Neuron (in vitro differentiated cells): ENCODE measurements around the gene F11.
"Not testable (repeated sequence)": the region's sequence is repeated elsewhere in the genome, so short reads cannot be mapped to it uniquely, and the experiment has no call there.

ENCODE experiments used
- H2AFZ ChIP-seq: one replicate; pipeline ENCODE4 v1.6.1; 2013; ENCODE audit warnings: low read depth, mild to moderate bottlenecking, inconsistent platforms, low read length, moderate library complexity
- H3K27me3 ChIP-seq: one replicate; pipeline ENCODE4 v1.6.1; 2013; ENCODE audit warnings: low read length; ENCODE audit not compliant: insufficient read depth
- H3K36me3 ChIP-seq: one replicate; pipeline ENCODE4 v1.6.1; 2013; ENCODE audit warnings: low read length; ENCODE audit not compliant: insufficient read depth
- H3K4me1 ChIP-seq: one replicate; pipeline ENCODE4 v1.6.1; 2013; ENCODE audit warnings: low read length; ENCODE audit not compliant: insufficient read depth
- H3K4me3 ChIP-seq: 2 replicates; pipeline ENCODE4 v1.5.1; 2013; ENCODE audit warnings: mild to moderate bottlenecking, low read length, moderate library complexity
- H3K9me3 ChIP-seq: one replicate; pipeline ENCODE4 v1.6.1; 2013; ENCODE audit warnings: low read length

The F11 gene

DNA sequence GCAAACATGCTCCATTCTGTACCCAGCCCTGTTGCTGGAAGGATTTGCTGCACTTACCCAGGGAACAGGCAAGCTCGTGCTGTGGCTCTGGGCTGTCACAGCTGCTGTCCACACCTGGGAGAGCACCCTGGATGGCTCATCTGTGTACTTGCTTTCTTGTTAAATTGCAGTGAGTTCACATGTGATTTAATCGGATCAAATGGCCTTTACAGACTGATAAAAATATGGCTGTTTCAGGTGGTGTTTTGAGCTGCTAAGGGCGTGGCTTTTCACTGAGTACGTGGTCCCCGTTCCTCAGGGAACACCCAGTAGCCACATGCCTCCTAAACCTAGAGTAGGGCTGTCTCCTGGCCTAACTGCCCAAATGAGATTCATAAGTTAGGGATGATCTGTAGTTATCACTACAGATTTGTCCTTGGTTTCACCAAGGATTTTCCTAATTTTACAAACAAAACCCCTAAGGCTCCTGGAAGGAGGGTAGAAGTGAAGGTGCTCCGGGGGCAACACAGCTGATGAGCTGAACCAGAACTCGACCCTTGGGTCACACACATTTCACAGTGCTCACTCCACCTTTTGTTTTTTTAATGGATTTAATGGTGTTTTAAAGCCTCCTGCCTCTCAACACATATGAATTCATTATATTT, 25.0 kb upstream of the F11 start:
- H3K27me3 ChIP-seq, result no peaks in the 10 kb centered on the region
- no peak overlapping the region for H2AFZ ChIP-seq
- H3K4me1 ChIP-seq, result no peaks in the 10 kb centered on the region
- no peaks in the 10 kb centered on the region for H3K36me3 ChIP-seq
- no peak overlapping the region for H3K4me3 ChIP-seq
- H3K9me3 ChIP-seq, result no peaks in the 10 kb centered on the region

DNA sequence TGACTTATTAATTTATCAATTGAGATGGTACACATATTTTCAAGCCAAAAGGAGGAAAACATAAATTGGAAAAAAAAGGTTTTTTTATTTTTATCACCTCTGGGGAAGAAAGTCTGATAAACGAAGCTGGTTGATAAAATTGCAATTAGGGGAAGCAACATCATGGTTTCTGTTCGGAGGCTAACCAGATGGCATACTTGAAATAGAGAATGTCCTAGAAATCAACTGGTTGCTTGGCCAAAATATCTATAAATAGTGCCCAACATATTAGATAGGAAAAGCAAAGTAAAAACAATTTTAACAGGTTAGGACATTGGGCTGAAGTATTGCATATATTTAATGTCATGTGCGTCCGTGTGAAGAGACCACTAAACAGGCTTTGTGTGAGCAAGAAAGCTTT, 24.4 kb upstream of the F11 start:
- H3K4me1 ChIP-seq, result no peaks in the 10 kb centered on the region
- H3K9me3 ChIP-seq, result no peaks in the 10 kb centered on the region
- H3K36me3 ChIP-seq, result no peaks in the 10 kb centered on the region
- H3K27me3 ChIP-seq, result no peaks in the 10 kb centered on the region
- no peak overlapping the region for H2AFZ ChIP-seq
- H3K4me3 ChIP-seq, result no peak overlapping the region

DNA sequence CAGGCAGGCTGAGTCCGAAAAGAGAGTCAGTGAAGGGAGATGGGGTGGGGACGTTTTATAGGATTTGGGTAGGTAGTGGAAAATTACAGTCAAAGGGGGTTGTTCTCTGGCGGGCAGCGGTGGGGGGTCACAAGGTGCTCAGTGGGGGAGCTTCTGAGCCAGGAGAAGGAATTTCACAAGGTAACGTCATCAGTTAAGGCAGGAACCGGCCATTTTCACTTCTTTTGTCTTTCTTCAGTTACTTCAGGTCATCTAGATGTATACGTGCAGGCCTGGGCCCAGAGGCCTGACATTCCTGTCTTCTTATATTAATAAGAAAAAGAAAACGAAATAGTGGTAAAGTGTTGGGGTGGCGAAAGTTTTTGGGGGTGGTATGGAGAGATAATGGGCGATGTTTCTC, 24.0 kb upstream of the F11 start:
- not testable (repeated sequence) for H3K27me3 ChIP-seq, H3K9me3 ChIP-seq, H3K4me3 ChIP-seq

GRCh38 chr4:186243331-186243730, 22.7 kb upstream of the F11 start:
- no peaks in the 10 kb centered on the region for H3K9me3 ChIP-seq
- no peaks in the 10 kb centered on the region for H3K36me3 ChIP-seq
- H3K27me3 ChIP-seq, result no peaks in the 10 kb centered on the region
- no peaks in the 10 kb centered on the region for H3K4me1 ChIP-seq
- H2AFZ ChIP-seq, result no peak overlapping the region
- H3K4me3 ChIP-seq, result no peak overlapping the region

More for the DNA sequence above, 24.0 kb upstream of the F11 start:
- not testable (repeated sequence) for H3K36me3 ChIP-seq, H2AFZ ChIP-seq, H3K4me1 ChIP-seq

GRCh38 chr4:186244835-186245234, 21.2 kb upstream of the F11 start:
- H3K9me3 ChIP-seq, result no peaks in the 10 kb centered on the region
- H3K36me3 ChIP-seq, result no peaks in the 10 kb centered on the region

DNA sequence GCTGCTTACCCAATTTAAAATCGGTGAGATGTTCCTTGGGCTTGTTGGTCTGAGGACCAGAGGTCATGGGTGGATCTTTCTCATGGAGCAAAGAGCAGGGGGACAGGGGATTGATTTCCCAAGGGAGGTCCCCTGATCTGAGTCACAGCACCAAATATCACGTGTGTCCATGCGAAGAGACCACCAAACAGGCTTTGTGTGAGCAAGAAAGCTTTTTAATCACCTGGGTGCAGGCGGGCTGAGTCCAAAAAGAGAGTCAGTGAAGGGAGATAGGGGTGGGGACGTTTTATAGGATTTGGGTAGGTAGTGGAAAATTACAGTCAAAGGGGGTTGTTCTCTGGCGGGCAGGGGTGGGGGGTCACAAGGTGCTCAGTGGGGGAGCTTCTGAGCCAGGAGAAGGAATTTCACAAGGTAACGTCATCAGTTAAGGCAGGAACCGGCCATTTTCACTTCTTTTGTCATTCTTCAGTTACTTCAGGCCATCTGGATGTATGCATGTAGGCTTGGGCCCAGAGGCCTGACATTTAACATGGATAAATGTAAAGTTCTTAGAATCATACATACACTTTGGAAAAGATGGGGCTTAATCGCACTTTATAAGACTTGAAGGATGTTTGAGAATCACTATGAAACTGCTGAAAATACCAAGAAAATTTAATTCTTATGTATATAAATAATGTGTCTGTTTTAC, 18.8 kb upstream of the F11 start:
- peaks cover 13% of the 10 kb centered on the region for H3K4me1 ChIP-seq
- H3K36me3 ChIP-seq, H3K9me3 ChIP-seq, H3K27me3 ChIP-seq, H2AFZ ChIP-seq, H3K4me3 ChIP-seq: not testable (repeated sequence)

More at GRCh38 chr4:186244835-186245234, 21.2 kb upstream of the F11 start:
- H3K4me3 ChIP-seq, result no peak overlapping the region
- peaks cover 2% of the 10 kb centered on the region for H3K4me1 ChIP-seq
- H2AFZ ChIP-seq, result no peak overlapping the region
- H3K27me3 ChIP-seq, result no peaks in the 10 kb centered on the region

- H3K4me3 ChIP-seq, result no peak overlapping the region
- H3K27me3 ChIP-seq, result no peaks in the 10 kb centered on the region
- H3K4me1 ChIP-seq, result peaks cover 13% of the 10 kb centered on the region
- no peak overlapping the region for H2AFZ ChIP-seq
- H3K36me3 ChIP-seq, result no peaks in the 10 kb centered on the region
- H3K9me3 ChIP-seq, result no peaks in the 10 kb centered on the region
These were observed 17.3 kb upstream of the F11 start for GRCh38 chr4:186248643-186249042.

DNA sequence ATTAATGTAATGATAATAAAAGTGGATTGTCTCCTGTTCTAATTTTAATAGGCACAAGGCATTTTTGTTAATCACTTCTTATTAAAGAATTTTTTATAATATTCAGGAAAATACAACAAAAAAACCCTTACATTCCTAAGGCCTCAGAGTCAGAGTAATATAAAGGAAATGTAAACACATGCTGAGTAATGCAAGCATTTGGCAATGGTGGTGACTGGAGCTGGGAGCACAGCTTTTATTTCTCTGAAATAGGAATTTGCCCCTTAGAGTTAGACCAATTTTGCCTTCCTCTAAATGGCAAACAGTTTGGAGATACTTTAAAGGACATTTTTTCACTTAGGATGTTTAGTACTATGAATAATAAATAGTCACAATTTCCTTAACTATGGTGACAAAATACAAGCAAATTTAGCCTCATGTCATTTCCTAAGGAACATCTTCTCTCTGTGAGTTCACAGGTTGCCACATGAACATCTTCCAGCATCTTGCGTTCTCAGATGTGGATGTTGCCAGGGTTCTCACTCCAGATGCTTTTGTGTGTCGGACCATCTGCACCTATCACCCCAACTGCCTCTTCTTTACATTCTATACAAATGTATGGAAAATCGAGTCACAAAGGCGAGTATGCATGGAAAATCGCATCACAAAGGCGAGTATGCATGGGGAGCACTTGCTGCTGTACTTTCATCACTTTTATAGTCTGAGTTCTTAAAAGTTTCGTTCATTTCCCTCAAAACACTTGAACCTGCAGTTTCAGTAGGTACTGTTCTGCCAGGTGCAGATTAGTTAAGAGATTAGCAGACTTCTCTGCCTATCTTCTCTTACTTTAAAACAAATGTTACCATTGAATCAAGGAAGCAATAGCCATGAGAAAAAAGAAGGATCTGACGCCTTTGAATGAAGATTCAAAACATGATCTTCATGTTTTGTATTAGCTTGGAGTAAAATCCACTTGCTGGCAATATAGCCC, 15.9 kb upstream of the F11 start:
- Histone ChIP-seq H3K4me1 (peaks cover 13% of the 10 kb centered on the region), H3K36me3 (no peaks in the 10 kb centered on the region), H3K9me3 (no peaks in the 10 kb centered on the region), H3K4me3 (no peak overlapping the region), H3K27me3 (no peaks in the 10 kb centered on the region), H2AFZ (no peak overlapping the region)

DNA sequence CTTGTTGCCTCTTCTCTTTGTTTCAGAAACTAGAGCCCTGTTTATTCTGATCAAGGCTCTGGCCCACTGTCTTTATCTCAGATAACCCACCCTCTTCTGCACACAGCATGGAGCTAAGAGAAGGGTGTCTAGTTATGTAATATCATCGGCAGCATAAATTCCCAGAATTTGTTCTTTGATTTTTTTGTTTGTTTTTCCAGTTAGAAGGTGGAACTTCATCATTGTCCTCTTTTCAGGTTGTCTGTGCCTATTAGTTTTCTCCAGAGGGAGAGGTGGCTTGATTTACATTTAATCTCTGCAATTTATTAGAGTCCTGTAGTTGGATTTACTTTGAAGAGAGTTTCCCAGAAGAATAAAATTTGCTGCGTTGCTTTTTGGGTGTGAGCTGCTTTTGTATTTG, 15.2 kb upstream of the F11 start:
- no peak overlapping the region for H2AFZ ChIP-seq
- no peak overlapping the region for H3K4me3 ChIP-seq
- peaks cover 13% of the 10 kb centered on the region for H3K4me1 ChIP-seq

DNA sequence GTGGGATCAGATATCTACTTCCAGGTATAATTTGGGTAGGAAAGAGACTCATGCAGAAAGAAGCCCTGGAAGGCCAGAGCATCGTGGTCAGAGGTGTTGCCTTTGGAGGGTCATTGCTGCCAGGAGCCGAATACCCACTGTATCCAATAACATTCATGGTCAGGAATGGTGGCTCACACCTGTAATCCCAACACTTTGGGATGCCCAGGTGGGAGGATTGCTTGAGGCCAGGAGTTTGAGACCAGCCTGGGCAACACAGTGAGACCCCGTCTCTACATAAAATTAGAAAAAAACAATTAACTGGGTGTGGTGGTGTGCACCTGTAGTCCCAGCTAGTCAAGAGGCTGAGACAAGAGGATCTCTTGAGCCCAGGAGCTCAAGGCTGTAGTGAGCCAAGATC, 10.9 kb upstream of the F11 start:
- no peaks in the 10 kb centered on the region for H3K9me3 ChIP-seq
- no peaks in the 10 kb centered on the region for H3K27me3 ChIP-seq
- no peak overlapping the region for H2AFZ ChIP-seq
- H3K36me3 ChIP-seq, result no peaks in the 10 kb centered on the region
- peaks cover 8% of the 10 kb centered on the region for H3K4me1 ChIP-seq
- no peak overlapping the region for H3K4me3 ChIP-seq

More for the DNA sequence above, 15.2 kb upstream of the F11 start:
- H3K27me3 ChIP-seq, result no peaks in the 10 kb centered on the region
- no peaks in the 10 kb centered on the region for H3K36me3 ChIP-seq
- no peaks in the 10 kb centered on the region for H3K9me3 ChIP-seq

GRCh38 chr4:186258216-186258811, 7.7 kb upstream of the F11 start:
- Histone ChIP-seq H3K36me3 (no peaks in the 10 kb centered on the region), H3K4me3 (no peak overlapping the region), H3K9me3 (no peaks in the 10 kb centered on the region), H3K4me1 (no peaks in the 10 kb centered on the region), H3K27me3 (peaks cover 5% of the 10 kb centered on the region), H2AFZ (no peak overlapping the region)

DNA sequence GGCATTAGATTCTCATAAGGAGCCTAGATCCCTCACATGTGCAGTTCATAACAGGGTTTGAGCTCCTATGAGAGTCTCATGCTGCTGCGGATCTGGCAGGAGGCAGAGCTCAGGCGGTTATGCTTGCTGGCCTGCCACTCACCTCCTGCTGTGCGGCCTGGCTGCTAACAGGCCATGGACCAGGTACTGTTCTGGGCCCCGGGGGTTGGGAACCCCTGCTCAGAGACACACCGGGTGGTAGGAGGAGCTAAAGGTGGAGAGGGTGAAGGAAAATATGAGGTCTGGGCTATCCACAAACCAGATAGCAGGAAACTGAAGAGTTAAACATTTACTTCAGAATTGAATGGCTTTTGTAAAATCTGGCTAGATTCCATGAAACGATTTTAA, 5.9 kb upstream of the F11 start:
- H3K36me3 ChIP-seq, result no peaks in the 10 kb centered on the region
- no peaks in the 10 kb centered on the region for H3K9me3 ChIP-seq
- peaks cover 5% of the 10 kb centered on the region for H3K27me3 ChIP-seq
- no peak overlapping the region for H3K4me3 ChIP-seq
- no peaks in the 10 kb centered on the region for H3K4me1 ChIP-seq
- H2AFZ ChIP-seq, result no peak overlapping the region
